Measurements from ENCODE around the gene NVL. TPM values are rescaled to one million over a fixed set of nuclear protein-coding genes. Genes with fewer than 3 reads are reported as not detected.

NVL gene
- total RNA-seq, 1 donor from 2014 or later, result 101 TPM

GRCh38 chr1:224289396-224289795, 40.6 kb downstream of the NVL start:
- H3K4me1 ChIP-seq, result peaks cover 17% of the 10 kb centered on the region
- Mint-ChIP-seq H3K27me3 (ENCODE audit: insufficient read depth, low read depth) (peaks cover 4% of the 10 kb centered on the region), H3K4me3 (no peak overlapping the region), H3K36me3 (peaks cover 19% of the 10 kb centered on the region), H3K9me3 (no peaks in the 10 kb centered on the region), H3K27ac (peak overlapping the region; percentile 38), H3K4me1 (peaks cover 16% of the 10 kb centered on the region)
- peaks cover 15% of the 10 kb centered on the region for H4K20me1 ChIP-seq (ENCODE audit: low read depth)
- H3K27ac ChIP-seq, result peak overlapping the region; percentile 16
- no peak for TF ChIP-seq EZH2phosphoT487 (IDR thresholded peaks at IDR 0.05)
- TF ChIP-seq EZH2 (IDR thresholded peaks at IDR 0.05), result no peak
- no peak for TF ChIP-seq CTCF (IDR thresholded peaks at IDR 0.05)
- H3K4me3 ChIP-seq, result no peak overlapping the region
- peaks cover 6% of the 10 kb centered on the region for H3K79me2 ChIP-seq (ENCODE audit: low read depth)
- no peaks in the 10 kb centered on the region for H3K9me3 ChIP-seq (ENCODE audit: low read depth)
- H3K36me3 ChIP-seq, result peaks cover 18% of the 10 kb centered on the region
- no peak overlapping the region for H3K9ac ChIP-seq
- H2AFZ ChIP-seq (replicated peaks), result no peak overlapping the region
- H3F3A ChIP-seq (ENCODE audit: low read depth), result peaks cover 27% of the 10 kb centered on the region
- no peak for DNase-seq (ENCODE audit: low spot score)
- no peak overlapping the region for H3K4me2 ChIP-seq
- no peaks in the 10 kb centered on the region for H3K27me3 ChIP-seq

- peaks cover 6% of the 10 kb centered on the region for H3K79me2 ChIP-seq (ENCODE audit: low read depth)
- peaks cover 16% of the 10 kb centered on the region for H3K36me3 Mint-ChIP-seq
- peaks cover 4% of the 10 kb centered on the region for H3K27me3 Mint-ChIP-seq (ENCODE audit: insufficient read depth, low read depth)
- no peak overlapping the region for H3K4me3 ChIP-seq
- no peak overlapping the region for H3K27ac ChIP-seq
- DNase-seq (ENCODE audit: low spot score), result peak; percentile 93
- H3K27ac Mint-ChIP-seq, result peak overlapping the region; percentile 78
- H4K20me1 ChIP-seq (ENCODE audit: low read depth), result peaks cover 15% of the 10 kb centered on the region
- H3K9me3 Mint-ChIP-seq, result no peaks in the 10 kb centered on the region
- no peak for TF ChIP-seq EZH2 (IDR thresholded peaks at IDR 0.05)
- TF ChIP-seq CTCF (IDR thresholded peaks at IDR 0.05), result no peak
- TF ChIP-seq EZH2phosphoT487 (IDR thresholded peaks at IDR 0.05), result no peak
- H3K9ac ChIP-seq, result no peak overlapping the region
- H3K4me1 Mint-ChIP-seq, result peaks cover 16% of the 10 kb centered on the region
- H3K4me2 ChIP-seq, result peak overlapping the region; percentile 62
- no peak overlapping the region for H3K4me3 Mint-ChIP-seq
- peaks cover 27% of the 10 kb centered on the region for H3F3A ChIP-seq (ENCODE audit: low read depth)
- H2AFZ ChIP-seq (replicated peaks), result no peak overlapping the region
- H3K27me3 ChIP-seq, result no peaks in the 10 kb centered on the region
- no peaks in the 10 kb centered on the region for H3K9me3 ChIP-seq (ENCODE audit: low read depth)
- H3K4me1 ChIP-seq, result peaks cover 17% of the 10 kb centered on the region
- H3K36me3 ChIP-seq, result peaks cover 24% of the 10 kb centered on the region
Measured at GRCh38 chr1:224287714-224288113, 42.3 kb downstream of the NVL start.

- no peak overlapping the region for H3K4me3 ChIP-seq
- H3K27me3 Mint-ChIP-seq (ENCODE audit: insufficient read depth, low read depth), result peaks cover 2% of the 10 kb centered on the region
- no peak overlapping the region for H3K27ac Mint-ChIP-seq
- H3K9ac ChIP-seq, result no peak overlapping the region
- H3K36me3 Mint-ChIP-seq, result peaks cover 8% of the 10 kb centered on the region
- no peaks in the 10 kb centered on the region for H3K9me3 ChIP-seq (ENCODE audit: low read depth)
- H3K79me2 ChIP-seq (ENCODE audit: low read depth), result peaks cover 5% of the 10 kb centered on the region
- H3F3A ChIP-seq (ENCODE audit: low read depth), result peaks cover 4% of the 10 kb centered on the region
- peaks cover 4% of the 10 kb centered on the region for H4K20me1 ChIP-seq (ENCODE audit: low read depth)
- no peak overlapping the region for H3K4me3 Mint-ChIP-seq
- H3K9me3 Mint-ChIP-seq, result no peaks in the 10 kb centered on the region
- no peak overlapping the region for H2AFZ ChIP-seq (replicated peaks)
- no peak for TF ChIP-seq EZH2phosphoT487 (IDR thresholded peaks at IDR 0.05)
- TF ChIP-seq CTCF (IDR thresholded peaks at IDR 0.05), result no peak
- TF ChIP-seq EZH2 (IDR thresholded peaks at IDR 0.05), result no peak
- peaks cover 4% of the 10 kb centered on the region for H3K4me1 Mint-ChIP-seq
- peaks cover 3% of the 10 kb centered on the region for H3K4me1 ChIP-seq
- H3K4me2 ChIP-seq, result no peak overlapping the region
- no peak for DNase-seq (ENCODE audit: low spot score)
- no peaks in the 10 kb centered on the region for H3K27me3 ChIP-seq
- no peak overlapping the region for H3K27ac ChIP-seq
- peaks cover 20% of the 10 kb centered on the region for H3K36me3 ChIP-seq
Measured at GRCh38 chr1:224282140-224282539, 47.8 kb downstream of the NVL start.

All from neural progenitor cell (in vitro differentiated cells).